ENCODE measurements around the gene HES2.
"Not testable (repeated sequence)": the region's sequence is repeated elsewhere in the genome, so short reads cannot be mapped to it uniquely, and the experiment has no call there.

The HES2 gene

GRCh38 chr1:6419804-6420453 lies at the start of gene HES2:
TSS of gene HES2 (minus strand) at chr1:6419919. CDS start at chr1:6419820, 99 bp downstream.
- DNase-seq = peak; percentile 53

- no peak for DNase-seq
Observed at GRCh38 chr1:6468729-6469461, 49.2 kb upstream of the HES2 start.

GRCh38 chr1:6467744-6468688 lies 48.3 kb upstream of the HES2 start:
- DNase-seq = no peak

- no peak for DNase-seq
Observed at GRCh38 chr1:6467224-6467623, 47.5 kb upstream of the HES2 start.

GRCh38 chr1:6466751-6467150 lies 47.0 kb upstream of the HES2 start:
- no peak for DNase-seq

- DNase-seq = peak; percentile 56
Observed at GRCh38 chr1:6466023-6466422, 46.3 kb upstream of the HES2 start, which contains the start of gene TNFRSF25. TSS of gene TNFRSF25 (minus strand) at chr1:6466173. CDS start at chr1:6466107, 66 bp downstream.

- peak; percentile 33 for DNase-seq
Observed at GRCh38 chr1:6465461-6466005, 45.8 kb upstream of the HES2 start.

- DNase-seq = no peak
Observed at GRCh38 chr1:6464915-6465314, 45.2 kb upstream of the HES2 start.

GRCh38 chr1:6464514-6464836 lies 44.8 kb upstream of the HES2 start:
- peak; percentile 46 for DNase-seq

GRCh38 chr1:6463120-6463412 lies 43.3 kb upstream of the HES2 start:
- DNase-seq = no peak

- no peak for DNase-seq
Observed at GRCh38 chr1:6462412-6463119, 42.8 kb upstream of the HES2 start.

GRCh38 chr1:6461538-6462411 lies 42.1 kb upstream of the HES2 start:
- no peak for DNase-seq

GRCh38 chr1:6461051-6461530 lies 41.4 kb upstream of the HES2 start:
- peak; percentile 58 for DNase-seq

- DNase-seq = peak; percentile 97
Observed at GRCh38 chr1:6460301-6461050, 40.8 kb upstream of the HES2 start.

- DNase-seq = peak; percentile 91
Observed at GRCh38 chr1:6459850-6460265, 40.1 kb upstream of the HES2 start.

- no peak for DNase-seq
Observed at GRCh38 chr1:6456800-6457466, 37.2 kb upstream of the HES2 start.

GRCh38 chr1:6455752-6456520 lies 36.2 kb upstream of the HES2 start:
- DNase-seq = not testable (repeated sequence)

- DNase-seq = no peak
Observed at GRCh38 chr1:6454856-6455751, 35.4 kb upstream of the HES2 start.
